ENCODE data around the gene EPB41L2.

Gene EPB41L2

DNA sequence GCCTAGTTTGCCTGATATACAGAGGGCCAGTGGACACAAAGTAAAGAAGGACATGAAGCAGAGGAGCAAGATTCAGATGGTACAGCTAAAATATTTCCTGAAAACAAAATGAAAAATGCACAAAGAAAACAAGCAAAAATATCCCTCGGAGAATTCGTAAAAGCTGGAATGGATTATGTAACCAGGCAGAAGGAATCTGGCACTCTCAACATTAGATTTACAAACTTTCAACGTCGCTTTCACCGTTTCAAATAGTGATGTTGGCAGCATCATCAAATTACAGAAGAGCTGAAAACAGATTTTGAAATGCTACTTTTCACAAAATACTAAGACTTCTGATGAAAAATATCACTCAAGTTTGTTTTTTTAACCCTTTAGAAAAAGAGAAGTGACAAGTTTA, 224.1 kb downstream of the EPB41L2 start:
- no peak for DNase-seq (ENCODE audit: low read depth)

DNA sequence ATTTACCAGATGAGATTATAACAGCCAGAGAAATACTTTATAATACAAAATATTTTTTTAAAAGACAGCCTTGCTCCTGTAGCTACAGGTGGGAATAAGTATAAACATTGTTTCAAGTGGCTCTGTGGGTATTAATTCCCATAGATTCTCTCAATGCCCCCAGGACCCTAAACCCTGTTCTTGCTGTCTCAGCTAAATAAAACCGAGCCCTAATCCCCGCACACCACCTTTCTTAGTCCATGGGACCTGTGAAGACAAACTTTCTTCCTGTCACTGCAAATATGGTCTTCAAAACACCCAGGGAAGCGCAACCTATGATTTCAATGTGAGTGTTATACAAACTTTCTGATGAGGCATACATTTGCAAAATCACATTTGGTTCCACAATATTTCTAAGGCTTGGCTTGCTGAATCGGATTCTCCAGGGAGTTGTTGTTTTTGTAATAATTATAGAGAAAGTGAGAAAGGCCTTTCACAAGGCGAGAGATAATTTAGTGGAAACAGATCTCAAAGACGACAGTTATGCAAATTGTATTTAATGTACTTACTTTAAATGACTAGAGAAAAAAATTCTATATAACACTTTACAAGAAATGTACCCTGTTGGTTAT, 224.7 kb downstream of the EPB41L2 start:
- DNase-seq (ENCODE audit: low read depth), result no peak
- TF ChIP-seq, protein P1, sequence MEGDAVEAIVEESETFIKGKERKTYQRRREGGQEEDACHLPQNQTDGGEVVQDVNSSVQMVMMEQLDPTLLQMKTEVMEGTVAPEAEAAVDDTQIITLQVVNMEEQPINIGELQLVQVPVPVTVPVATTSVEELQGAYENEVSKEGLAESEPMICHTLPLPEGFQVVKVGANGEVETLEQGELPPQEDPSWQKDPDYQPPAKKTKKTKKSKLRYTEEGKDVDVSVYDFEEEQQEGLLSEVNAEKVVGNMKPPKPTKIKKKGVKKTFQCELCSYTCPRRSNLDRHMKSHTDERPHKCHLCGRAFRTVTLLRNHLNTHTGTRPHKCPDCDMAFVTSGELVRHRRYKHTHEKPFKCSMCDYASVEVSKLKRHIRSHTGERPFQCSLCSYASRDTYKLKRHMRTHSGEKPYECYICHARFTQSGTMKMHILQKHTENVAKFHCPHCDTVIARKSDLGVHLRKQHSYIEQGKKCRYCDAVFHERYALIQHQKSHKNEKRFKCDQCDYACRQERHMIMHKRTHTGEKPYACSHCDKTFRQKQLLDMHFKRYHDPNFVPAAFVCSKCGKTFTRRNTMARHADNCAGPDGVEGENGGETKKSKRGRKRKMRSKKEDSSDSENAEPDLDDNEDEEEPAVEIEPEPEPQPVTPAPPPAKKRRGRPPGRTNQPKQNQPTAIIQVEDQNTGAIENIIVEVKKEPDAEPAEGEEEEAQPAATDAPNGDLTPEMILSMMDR (IDR thresholded peaks at IDR 0.05; ENCODE audit: insufficient read depth, low read depth, low read length, missing control alignments), result no peak
- H3K4me3 ChIP-seq (ENCODE audit: low read length), result no peak overlapping the region

More for the DNA sequence above, 224.1 kb downstream of the EPB41L2 start:
- no peak overlapping the region for H3K4me3 ChIP-seq (ENCODE audit: low read length)
- TF ChIP-seq, protein P1 (IDR thresholded peaks at IDR 0.05; ENCODE audit: insufficient read depth, low read depth, low read length, missing control alignments), result no peak

DNA sequence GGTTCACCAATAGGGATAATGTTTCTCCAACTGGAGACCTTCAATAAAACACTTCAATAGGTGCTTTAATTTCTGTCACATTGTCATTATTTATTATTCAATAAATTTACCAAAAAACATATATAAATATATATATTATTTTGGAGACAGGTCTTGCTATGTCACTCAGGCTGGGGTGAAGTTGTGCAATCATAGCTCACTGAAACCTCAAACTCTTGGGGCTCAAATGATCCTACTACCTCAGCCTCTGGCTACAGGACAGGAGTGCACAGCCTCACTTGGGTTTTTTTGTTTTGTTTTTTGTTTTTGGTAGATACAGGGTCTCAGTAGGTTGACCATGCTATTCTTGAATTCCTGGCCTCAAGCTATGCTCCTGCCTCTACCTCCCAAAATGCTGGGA, 226.0 kb downstream of the EPB41L2 start:
- TF ChIP-seq, protein P1 (IDR thresholded peaks at IDR 0.05; ENCODE audit: insufficient read depth, low read depth, low read length, missing control alignments), result no peak
- no peak for DNase-seq (ENCODE audit: low read depth)
- H3K4me3 ChIP-seq (ENCODE audit: low read length), result no peak overlapping the region

DNA sequence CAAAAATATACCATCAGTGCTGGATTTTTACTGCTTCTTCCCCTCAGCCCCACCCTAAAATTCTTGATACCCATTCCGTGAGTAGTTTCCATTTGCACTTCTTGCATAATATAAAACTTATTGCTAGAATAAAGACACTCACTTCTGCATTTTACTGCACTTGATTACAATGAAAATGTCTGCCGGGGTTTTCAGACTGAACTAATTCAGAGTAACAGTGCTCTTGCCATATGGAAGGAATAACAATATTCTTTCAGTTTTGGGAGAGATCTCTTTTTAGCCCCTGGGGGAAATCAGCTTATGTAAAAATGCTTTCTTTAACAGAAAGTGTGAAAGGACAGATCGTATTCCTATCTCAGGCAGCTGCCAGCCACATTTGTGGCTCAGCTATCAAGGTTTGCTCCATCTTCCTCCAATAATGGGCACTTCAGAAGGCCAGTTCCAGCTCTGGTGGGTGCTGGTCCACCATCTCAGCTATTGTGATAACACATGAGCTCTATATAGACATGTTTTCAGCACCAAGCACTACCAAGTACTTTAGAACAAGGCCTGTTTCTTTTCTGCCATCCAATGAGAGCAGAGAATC, 226.9 kb downstream of the EPB41L2 start:
- DNase-seq (ENCODE audit: low read depth), result no peak
- no peak overlapping the region for H3K4me3 ChIP-seq (ENCODE audit: low read length)

DNA sequence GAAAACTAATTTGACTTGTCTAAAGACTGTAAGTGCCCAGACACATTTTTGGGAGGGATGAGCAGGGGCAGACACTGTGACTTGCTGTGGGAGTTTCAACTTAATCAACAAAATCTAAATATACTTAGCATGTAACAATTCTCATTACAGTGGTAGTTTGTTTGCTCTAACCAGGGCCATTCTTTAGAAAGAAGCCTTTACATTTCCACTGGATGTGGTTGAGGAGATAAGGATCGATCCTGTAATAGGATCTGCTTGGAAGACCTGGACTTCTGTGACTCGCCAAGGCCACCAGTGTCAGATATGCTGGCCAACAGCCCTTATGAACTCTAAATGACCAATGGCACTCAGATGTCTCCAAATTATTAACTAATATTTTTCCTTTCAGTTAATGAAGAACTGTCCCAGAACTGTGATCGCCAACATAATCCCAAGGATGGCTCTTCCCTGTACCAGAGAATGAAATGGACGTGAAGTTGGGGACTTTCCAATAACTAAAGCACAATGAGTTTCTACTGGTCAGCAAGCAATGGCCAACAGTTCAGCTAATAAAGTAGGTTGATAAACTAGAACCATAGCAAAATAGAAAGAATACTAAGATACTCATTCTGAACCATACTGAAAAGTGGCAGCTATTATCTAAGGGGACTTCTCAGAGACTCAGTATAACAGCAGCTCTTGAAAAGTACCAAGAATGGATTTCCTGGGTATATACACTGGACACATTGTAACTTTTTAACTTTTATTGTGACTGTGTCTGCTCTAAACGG, 228.4 kb downstream of the EPB41L2 start:
- TF ChIP-seq, protein P1 (IDR thresholded peaks at IDR 0.05; ENCODE audit: insufficient read depth, low read depth, low read length, missing control alignments), result no peak
- H3K4me3 ChIP-seq (ENCODE audit: low read length), result no peak overlapping the region
- no peak for DNase-seq (ENCODE audit: low read depth)

More for the DNA sequence above, 226.9 kb downstream of the EPB41L2 start:
- TF ChIP-seq, protein P1 (IDR thresholded peaks at IDR 0.05; ENCODE audit: insufficient read depth, low read depth, low read length, missing control alignments), result no peak

DNA sequence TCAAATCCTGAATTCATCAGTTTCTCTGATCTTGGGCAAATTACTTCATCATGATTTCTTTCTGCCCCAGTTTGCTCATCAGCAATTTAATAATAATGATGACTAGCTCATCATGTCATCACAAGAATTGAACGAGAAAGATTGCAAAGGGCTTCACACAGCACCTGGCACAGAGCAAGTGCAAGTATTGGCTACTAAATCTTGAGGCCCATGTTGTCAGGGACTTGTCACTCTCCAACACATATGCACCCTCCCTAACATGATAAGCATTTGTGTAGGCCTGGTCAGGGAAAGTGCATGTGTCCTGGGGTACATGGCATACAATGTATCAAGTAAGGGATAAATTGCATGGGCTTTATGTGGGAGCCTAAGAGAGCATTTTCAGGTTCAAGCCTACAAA, 229.5 kb downstream of the EPB41L2 start:
- H3K4me3 ChIP-seq (ENCODE audit: low read length), result no peak overlapping the region
- TF ChIP-seq, protein P1 (IDR thresholded peaks at IDR 0.05; ENCODE audit: insufficient read depth, low read depth, low read length, missing control alignments), result no peak
- DNase-seq (ENCODE audit: low read depth), result no peak

Measured in epithelial cell of esophagus (primary cell).